GM23338 (cell line): Measurements from ENCODE around the gene IPO5.

Source experiments
- CREB1 ChIP-seq: fragments of 250-450 bp; sonication (Bioruptor Pico); IDR thresholded peaks from 2 replicates; pipeline ENCODE4 v1.5.0; 2020; ENCODE audit warnings: low read depth, mild to moderate bottlenecking, moderate library complexity
- EZH2 ChIP-seq: fragments of 200-600 bp; sonication (generic); IDR thresholded peaks from one replicate; pipeline ENCODE4 v1.8.0; 2017; ENCODE audit warnings: antibody characterized with exemption, mild to moderate bottlenecking, low read depth; ENCODE audit not compliant: unreplicated experiment
- EZH2phosphoT487 ChIP-seq: fragments of 200-600 bp; sonication (generic); IDR thresholded peaks from one replicate; pipeline ENCODE4 v1.8.1; 2018; ENCODE audit warnings: antibody characterized with exemption; ENCODE audit not compliant: unreplicated experiment
- POLR2AphosphoS5 ChIP-seq: IDR thresholded peaks from 2 replicates; pipeline ENCODE4 v1.6.1; 2016; ENCODE audit warnings: antibody characterized with exemption, low read depth
- TF ChIP-seq, protein P1 (sequence below), 2 experiments: fragments of 200-600 bp in 1 of 2; sonication (generic) in 1 of 2; conservative IDR thresholded peaks; 2 replicates each; pipeline versions ENCODE4 v1.5.1 to v1.6.1; 2016 to 2017; ENCODE audit warnings: antibody characterized with exemption in 2 of 2, low read depth in 2 of 2, mild to moderate bottlenecking in 2 of 2, moderate library complexity in 1 of 2
- TF ChIP-seq, protein P2 (sequence below): IDR thresholded peaks from one replicate; pipeline ENCODE4 v1.6.1; 2018; ENCODE audit warnings: antibody characterized with exemption; ENCODE audit not compliant: unreplicated experiment

DNA sequence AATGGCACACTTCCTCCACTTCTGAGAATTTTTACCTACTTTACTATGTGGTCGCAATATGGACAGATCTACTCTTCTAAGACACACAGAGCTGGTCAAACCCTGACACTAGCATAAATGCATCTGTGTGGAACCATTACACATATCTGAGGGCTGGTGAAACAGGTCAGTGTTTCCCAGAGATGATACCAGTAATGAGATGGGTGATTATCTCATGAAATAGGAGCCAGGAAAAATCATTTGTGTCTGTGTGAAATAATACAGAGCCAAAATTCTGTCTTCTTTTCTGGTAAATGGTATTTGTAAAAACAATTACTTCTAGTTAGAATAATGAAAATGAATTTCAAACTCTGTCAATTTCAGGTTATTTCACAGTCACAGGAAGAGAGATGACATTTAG, 117.8 kb downstream of the IPO5 start:
- TF ChIP-seq, protein P1, sequence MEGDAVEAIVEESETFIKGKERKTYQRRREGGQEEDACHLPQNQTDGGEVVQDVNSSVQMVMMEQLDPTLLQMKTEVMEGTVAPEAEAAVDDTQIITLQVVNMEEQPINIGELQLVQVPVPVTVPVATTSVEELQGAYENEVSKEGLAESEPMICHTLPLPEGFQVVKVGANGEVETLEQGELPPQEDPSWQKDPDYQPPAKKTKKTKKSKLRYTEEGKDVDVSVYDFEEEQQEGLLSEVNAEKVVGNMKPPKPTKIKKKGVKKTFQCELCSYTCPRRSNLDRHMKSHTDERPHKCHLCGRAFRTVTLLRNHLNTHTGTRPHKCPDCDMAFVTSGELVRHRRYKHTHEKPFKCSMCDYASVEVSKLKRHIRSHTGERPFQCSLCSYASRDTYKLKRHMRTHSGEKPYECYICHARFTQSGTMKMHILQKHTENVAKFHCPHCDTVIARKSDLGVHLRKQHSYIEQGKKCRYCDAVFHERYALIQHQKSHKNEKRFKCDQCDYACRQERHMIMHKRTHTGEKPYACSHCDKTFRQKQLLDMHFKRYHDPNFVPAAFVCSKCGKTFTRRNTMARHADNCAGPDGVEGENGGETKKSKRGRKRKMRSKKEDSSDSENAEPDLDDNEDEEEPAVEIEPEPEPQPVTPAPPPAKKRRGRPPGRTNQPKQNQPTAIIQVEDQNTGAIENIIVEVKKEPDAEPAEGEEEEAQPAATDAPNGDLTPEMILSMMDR (conservative IDR thresholded peaks at IDR 0.05; ENCODE audit: low read depth in 2 of 2): no peak
- no peak for TF ChIP-seq CREB1 (CRISPR knock-in tag)
- TF ChIP-seq, protein P2, sequence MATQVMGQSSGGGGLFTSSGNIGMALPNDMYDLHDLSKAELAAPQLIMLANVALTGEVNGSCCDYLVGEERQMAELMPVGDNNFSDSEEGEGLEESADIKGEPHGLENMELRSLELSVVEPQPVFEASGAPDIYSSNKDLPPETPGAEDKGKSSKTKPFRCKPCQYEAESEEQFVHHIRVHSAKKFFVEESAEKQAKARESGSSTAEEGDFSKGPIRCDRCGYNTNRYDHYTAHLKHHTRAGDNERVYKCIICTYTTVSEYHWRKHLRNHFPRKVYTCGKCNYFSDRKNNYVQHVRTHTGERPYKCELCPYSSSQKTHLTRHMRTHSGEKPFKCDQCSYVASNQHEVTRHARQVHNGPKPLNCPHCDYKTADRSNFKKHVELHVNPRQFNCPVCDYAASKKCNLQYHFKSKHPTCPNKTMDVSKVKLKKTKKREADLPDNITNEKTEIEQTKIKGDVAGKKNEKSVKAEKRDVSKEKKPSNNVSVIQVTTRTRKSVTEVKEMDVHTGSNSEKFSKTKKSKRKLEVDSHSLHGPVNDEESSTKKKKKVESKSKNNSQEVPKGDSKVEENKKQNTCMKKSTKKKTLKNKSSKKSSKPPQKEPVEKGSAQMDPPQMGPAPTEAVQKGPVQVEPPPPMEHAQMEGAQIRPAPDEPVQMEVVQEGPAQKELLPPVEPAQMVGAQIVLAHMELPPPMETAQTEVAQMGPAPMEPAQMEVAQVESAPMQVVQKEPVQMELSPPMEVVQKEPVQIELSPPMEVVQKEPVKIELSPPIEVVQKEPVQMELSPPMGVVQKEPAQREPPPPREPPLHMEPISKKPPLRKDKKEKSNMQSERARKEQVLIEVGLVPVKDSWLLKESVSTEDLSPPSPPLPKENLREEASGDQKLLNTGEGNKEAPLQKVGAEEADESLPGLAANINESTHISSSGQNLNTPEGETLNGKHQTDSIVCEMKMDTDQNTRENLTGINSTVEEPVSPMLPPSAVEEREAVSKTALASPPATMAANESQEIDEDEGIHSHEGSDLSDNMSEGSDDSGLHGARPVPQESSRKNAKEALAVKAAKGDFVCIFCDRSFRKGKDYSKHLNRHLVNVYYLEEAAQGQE: no peak
- TF ChIP-seq POLR2AphosphoS5: no peak
- TF ChIP-seq EZH2: no peak
- no peak for TF ChIP-seq EZH2phosphoT487
